SK-N-SH treated with all-trans-retinoic acid at 6 μM for 48 hours (cell line): ENCODE measurements around the gene ITGB3BP.

Source experiments
- ATAC-seq: fragments of 200-7000 bp; cut with Tn5 transposase; 3 replicates; pipeline ENCODE4 v1.9.1; 2020; ENCODE audit warnings: mild to moderate bottlenecking, moderate library complexity
- ARNTL ChIP-seq: fragments of 450-650 bp; formaldehyde crosslinking; IDR thresholded peaks from 2 replicates; pipeline ENCODE4 v1.5.0; 2020; ENCODE audit warnings: low read depth, mild to moderate bottlenecking, moderate library complexity, borderline replicate concordance
- BACH2 ChIP-seq: fragments of 250-450 bp; sonication (Bioruptor Pico); IDR thresholded peaks from 2 replicates; pipeline ENCODE4 v1.9.0; 2021; ENCODE audit warnings: mild to moderate bottlenecking, borderline replicate concordance
- CSDC2 ChIP-seq: fragments of 250-450 bp; sonication (Bioruptor Pico); IDR thresholded peaks from 2 replicates; pipeline ENCODE4 v1.5.0; 2020; ENCODE audit warnings: mild to moderate bottlenecking, moderate library complexity
- ESRRG ChIP-seq: fragments of 250-450 bp; sonication (Bioruptor Pico); IDR thresholded peaks from 2 replicates; pipeline ENCODE4 v1.6.1; 2021; ENCODE audit warnings: mild to moderate bottlenecking
- GLIS3 ChIP-seq: fragments of 250-450 bp; sonication (Bioruptor Pico); IDR thresholded peaks from 2 replicates; pipeline ENCODE4 v1.5.0; 2020; ENCODE audit warnings: mild to moderate bottlenecking, moderate library complexity
- OSR1 ChIP-seq: fragments of 250-450 bp; sonication (Bioruptor Pico); IDR thresholded peaks from 2 replicates; pipeline ENCODE4 v1.8.0; 2022; ENCODE audit warnings: moderate library complexity, mild to moderate bottlenecking, inconsistent platforms
- PATZ1 ChIP-seq: fragments of 250-450 bp; sonication (Bioruptor Pico); IDR thresholded peaks from 2 replicates; pipeline ENCODE4 v1.8.0; 2020; ENCODE audit warnings: mild to moderate bottlenecking, moderate library complexity, borderline replicate concordance
- POU6F1 ChIP-seq: fragments of 250-450 bp; sonication (Bioruptor Pico); IDR thresholded peaks from 2 replicates; pipeline ENCODE4 v1.8.0; 2021; ENCODE audit warnings: low read depth, mild to moderate bottlenecking, moderate library complexity, borderline replicate concordance
- PPARA ChIP-seq: fragments of 250-450 bp; sonication (Bioruptor Pico); IDR thresholded peaks from 2 replicates; pipeline ENCODE4 v1.5.0; 2020; ENCODE audit warnings: mild to moderate bottlenecking, borderline replicate concordance
- RARB ChIP-seq: fragments of 250-450 bp; sonication (Bioruptor Pico); IDR thresholded peaks from 2 replicates; pipeline ENCODE4 v1.8.0; 2021; ENCODE audit warnings: mild to moderate bottlenecking, moderate library complexity
- SNAI2 ChIP-seq: fragments of 250-450 bp; sonication (Bioruptor Pico); IDR thresholded peaks from 2 replicates; pipeline ENCODE4 v1.5.0; 2020; ENCODE audit warnings: mild to moderate bottlenecking, moderate library complexity
- TCF4 ChIP-seq: fragments of 250-450 bp; sonication (Bioruptor Pico); IDR thresholded peaks from 2 replicates; pipeline ENCODE4 v1.8.0; 2021; ENCODE audit warnings: mild to moderate bottlenecking, moderate library complexity, borderline replicate concordance
- TSHZ2 ChIP-seq: fragments of 250-450 bp; sonication (Bioruptor Pico); IDR thresholded peaks from 2 replicates; pipeline ENCODE4 v1.5.0; 2020; ENCODE audit warnings: mild to moderate bottlenecking, moderate library complexity
- ZC3H10 ChIP-seq: fragments of 250-450 bp; sonication (Bioruptor Pico); IDR thresholded peaks from 2 replicates; pipeline ENCODE4 v1.5.1; 2021; ENCODE audit warnings: mild to moderate bottlenecking, moderate library complexity
- ZFP3 ChIP-seq: fragments of 250-450 bp; sonication (Bioruptor Pico); IDR thresholded peaks from 2 replicates; pipeline ENCODE4 v1.5.0; 2020; ENCODE audit warnings: mild to moderate bottlenecking, moderate library complexity
- ZNF565 ChIP-seq: fragments of 450-650 bp; formaldehyde crosslinking; conservative IDR thresholded peaks from 2 replicates; pipeline ENCODE4 v1.5.0; 2020; ENCODE audit warnings: low read depth, mild to moderate bottlenecking, moderate library complexity
- ZNF8 ChIP-seq: fragments of 450-650 bp; formaldehyde crosslinking; IDR thresholded peaks from 2 replicates; pipeline ENCODE4 v1.5.0; 2020; ENCODE audit warnings: mild to moderate bottlenecking, moderate library complexity
- TF ChIP-seq, protein P1 (sequence below): fragments of 250-450 bp; sonication (Bioruptor Pico); IDR thresholded peaks from 2 replicates; pipeline ENCODE4 v1.5.1; 2020; ENCODE audit warnings: low read depth, mild to moderate bottlenecking, moderate library complexity

ITGB3BP gene

DNA sequence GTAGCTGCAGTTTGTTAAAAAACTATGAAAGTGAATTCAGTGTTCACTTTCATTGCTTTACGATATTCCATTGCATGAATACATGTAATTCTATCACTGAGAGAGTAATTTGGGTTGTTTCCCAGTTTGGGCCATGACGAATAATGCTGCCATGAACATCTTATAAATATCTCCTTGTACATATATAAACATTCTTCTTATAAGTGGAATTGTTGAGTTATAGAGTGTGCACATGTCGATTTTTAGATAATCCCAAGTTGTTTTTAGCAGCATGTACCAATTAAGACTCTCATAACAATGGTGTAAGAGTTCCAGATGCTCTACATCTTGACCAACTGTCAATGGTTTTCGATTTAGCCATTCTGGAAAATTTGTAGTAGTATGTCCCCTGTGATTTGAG lies 114.7 kb downstream of the ITGB3BP start:
- TF ChIP-seq PPARA (CRISPR knock-in tag) (no peak), POU6F1 (no peak), ZNF565 (CRISPR knock-in tag) (no peak), BACH2 (no peak), ESRRG (CRISPR knock-in tag) (no peak), SNAI2 (CRISPR knock-in tag) (no peak), PATZ1 (CRISPR knock-in tag) (no peak), RARB (no peak), ZFP3 (no peak)
- TF ChIP-seq, protein P1, sequence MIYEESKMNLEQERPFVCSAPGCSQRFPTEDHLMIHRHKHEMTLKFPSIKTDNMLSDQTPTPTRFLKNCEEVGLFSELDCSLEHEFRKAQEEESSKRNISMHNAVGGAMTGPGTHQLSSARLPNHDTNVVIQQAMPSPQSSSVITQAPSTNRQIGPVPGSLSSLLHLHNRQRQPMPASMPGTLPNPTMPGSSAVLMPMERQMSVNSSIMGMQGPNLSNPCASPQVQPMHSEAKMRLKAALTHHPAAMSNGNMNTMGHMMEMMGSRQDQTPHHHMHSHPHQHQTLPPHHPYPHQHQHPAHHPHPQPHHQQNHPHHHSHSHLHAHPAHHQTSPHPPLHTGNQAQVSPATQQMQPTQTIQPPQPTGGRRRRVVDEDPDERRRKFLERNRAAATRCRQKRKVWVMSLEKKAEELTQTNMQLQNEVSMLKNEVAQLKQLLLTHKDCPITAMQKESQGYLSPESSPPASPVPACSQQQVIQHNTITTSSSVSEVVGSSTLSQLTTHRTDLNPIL, result no peak
- TF ChIP-seq, all 23 proteins: peak for 0
- no peak for ATAC-seq

- TF ChIP-seq ZFP3, result no peak
- TF ChIP-seq RARB, result no peak
- TF ChIP-seq ZC3H10 (CRISPR knock-in tag), result no peak
- TF ChIP-seq, protein P1, result no peak
- no peak for ATAC-seq
Measured at GRCh38 chr1:63407002-63407401, 116.0 kb downstream of the ITGB3BP start.

- no peak for ATAC-seq
- TF ChIP-seq RARB (no peak), PPARA (CRISPR knock-in tag) (no peak), ZC3H10 (CRISPR knock-in tag) (no peak)
Measured at GRCh38 chr1:63405987-63406386, 117.0 kb downstream of the ITGB3BP start.

- no peak for TF ChIP-seq GLIS3 (CRISPR knock-in tag)
- no peak for TF ChIP-seq TSHZ2 (CRISPR knock-in tag)
- TF ChIP-seq CSDC2 (CRISPR knock-in tag), result no peak
- ATAC-seq, result no peak
Measured at GRCh38 chr1:63405021-63405420, 118.0 kb downstream of the ITGB3BP start.

GRCh38 chr1:63403386-63403785 lies 119.6 kb downstream of the ITGB3BP start:
- no peak for TF ChIP-seq RARB
- no peak for TF ChIP-seq CSDC2 (CRISPR knock-in tag)
- no peak for TF ChIP-seq ZNF565 (CRISPR knock-in tag)
- no peak for TF ChIP-seq ZFP3
- no peak for TF ChIP-seq PATZ1 (CRISPR knock-in tag)
- no peak for TF ChIP-seq TCF4 (CRISPR knock-in tag)
- TF ChIP-seq OSR1 (CRISPR knock-in tag), result no peak
- TF ChIP-seq ZNF8 (CRISPR knock-in tag), result no peak
- TF ChIP-seq ZC3H10 (CRISPR knock-in tag), result no peak
- TF ChIP-seq, protein P1, result no peak
- TF ChIP-seq SNAI2 (CRISPR knock-in tag), result no peak
- no peak for TF ChIP-seq ESRRG (CRISPR knock-in tag)
- TF ChIP-seq BACH2, result no peak
- TF ChIP-seq ARNTL (CRISPR knock-in tag), result no peak
- ATAC-seq, result no peak
